ENCODE measurements around the gene CUX1.
"Not testable (repeated sequence)": the region's sequence is repeated elsewhere in the genome, so short reads cannot be mapped to it uniquely, and the experiment has no call there.

CUX1 gene

GRCh38 chr7:101820703-101821102 lies 3.3 kb downstream of the CUX1 start:
- H3K36me3 ChIP-seq: no peaks in the 10 kb centered on the region
- H3K9me3 ChIP-seq: no peaks in the 10 kb centered on the region
- no peak overlapping the region for H3K4me3 ChIP-seq (ENCODE audit: low read depth, low read length)
- TF ChIP-seq CTCF (IDR thresholded peaks at IDR 0.05; ENCODE audit: low read depth, low read length): no peak
- DNase-seq: no peak
- peaks cover 6% of the 10 kb centered on the region for H3K4me1 ChIP-seq
- no peaks in the 10 kb centered on the region for H3K27me3 ChIP-seq

GRCh38 chr7:101822632-101823031 lies 5.2 kb downstream of the CUX1 start:
- H3K4me1 ChIP-seq, H3K9me3 ChIP-seq: not testable (repeated sequence)

GRCh38 chr7:101823096-101823495 lies 5.7 kb downstream of the CUX1 start:
- peak; percentile 36 for DNase-seq
- no peaks in the 10 kb centered on the region for H3K27me3 ChIP-seq
- no peaks in the 10 kb centered on the region for H3K36me3 ChIP-seq
- H3K9me3 ChIP-seq: no peaks in the 10 kb centered on the region
- peaks cover 3% of the 10 kb centered on the region; the same call in 1 of the 2 replicates for H3K4me1 ChIP-seq
- TF ChIP-seq CTCF (IDR thresholded peaks at IDR 0.05; ENCODE audit: low read depth, low read length): no peak
- H3K4me3 ChIP-seq (ENCODE audit: low read depth, low read length): no peak overlapping the region

More at GRCh38 chr7:101822632-101823031, 5.2 kb downstream of the CUX1 start:
- not testable (repeated sequence) for DNase-seq; H3K36me3 ChIP-seq; H3K4me3 ChIP-seq (ENCODE audit: low read depth, low read length); H3K27me3 ChIP-seq

- Histone ChIP-seq H3K9me3 (no peaks in the 10 kb centered on the region), H3K4me1 (peaks cover 3% of the 10 kb centered on the region; the same call in 1 of the 2 replicates), H3K27me3 (no peaks in the 10 kb centered on the region), H3K4me3 (ENCODE audit: low read depth, low read length) (no peak overlapping the region), H3K36me3 (no peaks in the 10 kb centered on the region)
- TF ChIP-seq CTCF (IDR thresholded peaks at IDR 0.05; ENCODE audit: low read depth, low read length): no peak
- DNase-seq: no peak
These were observed 6.2 kb downstream of the CUX1 start for GRCh38 chr7:101823596-101823995.

- Histone ChIP-seq H3K9me3 (no peaks in the 10 kb centered on the region), H3K27me3 (no peaks in the 10 kb centered on the region), H3K4me1 (peaks cover 3% of the 10 kb centered on the region; the same call in 1 of the 2 replicates), H3K36me3 (no peaks in the 10 kb centered on the region), H3K4me3 (ENCODE audit: low read depth, low read length) (no peak overlapping the region)
- TF ChIP-seq CTCF (IDR thresholded peaks at IDR 0.05; ENCODE audit: low read depth, low read length): no peak
- no peak for DNase-seq
These were observed 7.0 kb downstream of the CUX1 start for GRCh38 chr7:101824440-101824839.

GRCh38 chr7:101826081-101826835 lies 8.8 kb downstream of the CUX1 start:
- Histone ChIP-seq H3K36me3 (no peaks in the 10 kb centered on the region; the same call in 1 of the 2 replicates), H3K4me3 (ENCODE audit: low read depth, low read length) (no peak overlapping the region), H3K27me3 (no peaks in the 10 kb centered on the region), H3K9me3 (no peaks in the 10 kb centered on the region), H3K4me1 (no peaks in the 10 kb centered on the region; the same call in 1 of the 2 replicates)
- no peak for TF ChIP-seq CTCF (IDR thresholded peaks at IDR 0.05; ENCODE audit: low read depth, low read length)
- DNase-seq: no peak

Data from BE2C (cell line).